IgD-negative memory B cell (primary cell): ENCODE results near the gene MVB12B. TPM values are rescaled to one million over a fixed set of nuclear protein-coding genes. Genes with fewer than 3 reads are reported as not detected.
A peak's percentile ranks its signal among the peaks of the same experiment; 100 is the strongest.

Experiments used
- H3K27ac Mint-ChIP-seq, 3 donors: one replicate each; pipeline ENCODE4 v1.8.0; 2020 to 2022; ENCODE audit warnings: mild to moderate bottlenecking in 3 of 3, mixed read lengths in 3 of 3, moderate library complexity in 1 of 3
- H3K27me3 Mint-ChIP-seq: one replicate; pipeline ENCODE4 v1.8.0; 2021; ENCODE audit warnings: mixed read lengths
- H3K36me3 Mint-ChIP-seq: one replicate; pipeline ENCODE4 v1.8.0; 2020; ENCODE audit warnings: mild to moderate bottlenecking, mixed read lengths
- H3K4me1 Mint-ChIP-seq, 3 donors: one replicate each; pipeline ENCODE4 v1.8.0; 2020 to 2022; ENCODE audit warnings: mixed read lengths in 3 of 3, mild to moderate bottlenecking in 1 of 3
- H3K4me3 Mint-ChIP-seq, 4 donors: one replicate each; pipeline ENCODE4 v1.8.0; 2020 to 2022; ENCODE audit warnings: mild to moderate bottlenecking in 4 of 4, mixed read lengths in 4 of 4, moderate library complexity in 3 of 4
- H3K9me3 Mint-ChIP-seq, 3 donors: one replicate each; pipeline ENCODE4 v1.8.0; 2020 to 2021; ENCODE audit warnings: mixed read lengths in 3 of 3, mild to moderate bottlenecking in 1 of 3
- polyA plus RNA-seq: library from polyadenylated mRNA; unstranded; fragments of 300-500 nt; fragmentation: Illumina TruSeq; gene quantifications from one replicate; pipeline ENCODE4 v1.2.3, GENCODE V29; 2021

Gene MVB12B
- polyA plus RNA-seq, 1 donor from 2014 or later, result 0.93 TPM

- Mint-ChIP-seq H3K36me3 (no peaks in the 10 kb centered on the region), H3K27ac (no peak overlapping the region)
These were observed 75.0 kb downstream of the MVB12B start for GRCh38 chr9:126401581-126401980.

GRCh38 chr9:126403397-126403796, 76.8 kb downstream of the MVB12B start:
- Mint-ChIP-seq H3K4me3 (no peak overlapping the region), H3K27ac (no peak overlapping the region), H3K4me1 (peaks cover 1 to 2% (median 2%) of the 10 kb centered on the region in 3 donors), H3K9me3 (no peaks in the 10 kb centered on the region), H3K27me3 (no peaks in the 10 kb centered on the region), H3K36me3 (no peaks in the 10 kb centered on the region)

More at GRCh38 chr9:126401581-126401980, 75.0 kb downstream of the MVB12B start:
- H3K27me3 Mint-ChIP-seq, result no peaks in the 10 kb centered on the region
- H3K4me3 Mint-ChIP-seq, result no peak overlapping the region
- H3K4me1 Mint-ChIP-seq, result peaks cover 5 to 9% (median 6%) of the 10 kb centered on the region in 3 donors
- H3K9me3 Mint-ChIP-seq, result no peaks in the 10 kb centered on the region

- peaks cover 0 to 2% (median 0%) of the 10 kb centered on the region in 3 donors for H3K4me1 Mint-ChIP-seq
- H3K27ac Mint-ChIP-seq, result no peak overlapping the region
- H3K9me3 Mint-ChIP-seq, result no peaks in the 10 kb centered on the region
- H3K36me3 Mint-ChIP-seq, result no peaks in the 10 kb centered on the region
- H3K27me3 Mint-ChIP-seq, result no peaks in the 10 kb centered on the region
- no peak overlapping the region for H3K4me3 Mint-ChIP-seq
These were observed 77.8 kb downstream of the MVB12B start for GRCh38 chr9:126404459-126404858.

GRCh38 chr9:126406075-126406667, 79.5 kb downstream of the MVB12B start:
- no peaks in the 10 kb centered on the region for H3K36me3 Mint-ChIP-seq
- no peak overlapping the region for H3K4me3 Mint-ChIP-seq
- H3K4me1 Mint-ChIP-seq, result peaks cover 0 to 2% (median 2%) of the 10 kb centered on the region in 3 donors
- no peaks in the 10 kb centered on the region for H3K27me3 Mint-ChIP-seq
- H3K9me3 Mint-ChIP-seq, result no peaks in the 10 kb centered on the region
- no peak overlapping the region for H3K27ac Mint-ChIP-seq

GRCh38 chr9:126407114-126407870, 80.7 kb downstream of the MVB12B start:
- Mint-ChIP-seq H3K36me3 (no peaks in the 10 kb centered on the region), H3K4me3 (no peak overlapping the region), H3K4me1 (peaks cover 9 to 14% (median 11%) of the 10 kb centered on the region in 3 donors), H3K27me3 (no peaks in the 10 kb centered on the region), H3K9me3 (no peaks in the 10 kb centered on the region), H3K27ac (no peak overlapping the region)

GRCh38 chr9:126408004-126408403, 81.4 kb downstream of the MVB12B start:
- no peak overlapping the region for H3K27ac Mint-ChIP-seq
- no peak overlapping the region for H3K4me3 Mint-ChIP-seq
- peaks cover 15 to 21% (median 17%) of the 10 kb centered on the region in 3 donors for H3K4me1 Mint-ChIP-seq
- H3K9me3 Mint-ChIP-seq, result no peaks in the 10 kb centered on the region
- no peaks in the 10 kb centered on the region for H3K36me3 Mint-ChIP-seq
- H3K27me3 Mint-ChIP-seq, result peaks cover 2% of the 10 kb centered on the region

GRCh38 chr9:126410229-126410628, 83.6 kb downstream of the MVB12B start:
- peaks cover 4% of the 10 kb centered on the region for H3K27me3 Mint-ChIP-seq
- peaks cover 16 to 24% (median 18%) of the 10 kb centered on the region in 3 donors for H3K4me1 Mint-ChIP-seq
- no peaks in the 10 kb centered on the region for H3K36me3 Mint-ChIP-seq
- no peak overlapping the region for H3K4me3 Mint-ChIP-seq
- no peaks in the 10 kb centered on the region for H3K9me3 Mint-ChIP-seq
- no peak overlapping the region for H3K27ac Mint-ChIP-seq

GRCh38 chr9:126411225-126411947, 84.8 kb downstream of the MVB12B start:
- no peaks in the 10 kb centered on the region for H3K9me3 Mint-ChIP-seq
- H3K27me3 Mint-ChIP-seq, result peaks cover 4% of the 10 kb centered on the region
- H3K27ac Mint-ChIP-seq, result peak overlapping the region in 2 of 3 donors; percentile 78 to 88
- peak overlapping the region; percentile 58 to 89 (median 83) for H3K4me3 Mint-ChIP-seq
- H3K36me3 Mint-ChIP-seq, result no peaks in the 10 kb centered on the region
- H3K4me1 Mint-ChIP-seq, result peaks cover 16 to 24% (median 18%) of the 10 kb centered on the region in 3 donors

GRCh38 chr9:126411948-126412284, 85.3 kb downstream of the MVB12B start:
- no peaks in the 10 kb centered on the region for H3K9me3 Mint-ChIP-seq
- peaks cover 4% of the 10 kb centered on the region for H3K27me3 Mint-ChIP-seq
- peaks cover 16 to 24% (median 18%) of the 10 kb centered on the region in 3 donors for H3K4me1 Mint-ChIP-seq

GRCh38 chr9:126412905-126413304, 86.3 kb downstream of the MVB12B start:
- peak overlapping the region in 1 of 4 donors; percentile 35 for H3K4me3 Mint-ChIP-seq
- no peaks in the 10 kb centered on the region for H3K9me3 Mint-ChIP-seq
- H3K36me3 Mint-ChIP-seq, result no peaks in the 10 kb centered on the region
- H3K27ac Mint-ChIP-seq, result peak overlapping the region in 1 of 3 donors; percentile 8
- peaks cover 16 to 24% (median 18%) of the 10 kb centered on the region in 3 donors for H3K4me1 Mint-ChIP-seq
- peaks cover 4% of the 10 kb centered on the region for H3K27me3 Mint-ChIP-seq

More at GRCh38 chr9:126411948-126412284, 85.3 kb downstream of the MVB12B start:
- Mint-ChIP-seq H3K4me3 (peak overlapping the region; percentile 58 to 89 (median 83)), H3K27ac (peak overlapping the region in 2 of 3 donors; percentile 59 to 88), H3K36me3 (no peaks in the 10 kb centered on the region)

GRCh38 chr9:126413391-126414068, 86.9 kb downstream of the MVB12B start:
- Mint-ChIP-seq H3K36me3 (no peaks in the 10 kb centered on the region), H3K27ac (no peak overlapping the region), H3K4me1 (peaks cover 16 to 24% (median 18%) of the 10 kb centered on the region in 3 donors), H3K9me3 (no peaks in the 10 kb centered on the region), H3K27me3 (peaks cover 4% of the 10 kb centered on the region), H3K4me3 (no peak overlapping the region)

GRCh38 chr9:126415741-126416370, 89.2 kb downstream of the MVB12B start:
- H3K4me1 Mint-ChIP-seq, result peaks cover 16 to 24% (median 18%) of the 10 kb centered on the region in 3 donors
- peaks cover 4% of the 10 kb centered on the region for H3K27me3 Mint-ChIP-seq
- H3K36me3 Mint-ChIP-seq, result no peaks in the 10 kb centered on the region
- no peak overlapping the region for H3K27ac Mint-ChIP-seq
- H3K4me3 Mint-ChIP-seq, result no peak overlapping the region
- no peaks in the 10 kb centered on the region for H3K9me3 Mint-ChIP-seq

- H3K4me3 Mint-ChIP-seq, result no peak overlapping the region
- peak overlapping the region in 1 of 3 donors; percentile 8 for H3K27ac Mint-ChIP-seq
- no peaks in the 10 kb centered on the region for H3K36me3 Mint-ChIP-seq
- peaks cover 8% of the 10 kb centered on the region for H3K27me3 Mint-ChIP-seq
- H3K4me1 Mint-ChIP-seq, result peaks cover 9 to 13% (median 9%) of the 10 kb centered on the region in 3 donors
- H3K9me3 Mint-ChIP-seq, result no peaks in the 10 kb centered on the region
These were observed 90.4 kb downstream of the MVB12B start for GRCh38 chr9:126417043-126417442.

GRCh38 chr9:126417684-126418083, 91.1 kb downstream of the MVB12B start:
- peak overlapping the region in 1 of 3 donors; percentile 8 for H3K27ac Mint-ChIP-seq

More at GRCh38 chr9:126417684-126418083, 91.1 kb downstream of the MVB12B start:
- H3K36me3 Mint-ChIP-seq, result no peaks in the 10 kb centered on the region
- no peak overlapping the region for H3K4me3 Mint-ChIP-seq
- peaks cover 5 to 6% (median 5%) of the 10 kb centered on the region in 3 donors for H3K4me1 Mint-ChIP-seq
- H3K27me3 Mint-ChIP-seq, result peaks cover 8% of the 10 kb centered on the region
- no peaks in the 10 kb centered on the region for H3K9me3 Mint-ChIP-seq
